G401 (cell line): ENCODE results near the gene SLC1A5. TPM values are rescaled to one million over a fixed set of nuclear protein-coding genes. Genes with fewer than 3 reads are reported as not detected.
"Not testable (repeated sequence)": the region's sequence is repeated elsewhere in the genome, so short reads cannot be mapped to it uniquely, and the experiment has no call there.

Experiments
- DNase-seq: peaks from one replicate; pipeline ENCODE4 v3.0.0-alpha.2; 2015; ENCODE audit warnings: low spot score
- in situ Hi-C: cut with HindIII; loops from 2 replicates; pipeline ENCODE4 v1.10.0; 2016; ENCODE audit warnings: low sequenced_read_pairs, mixed read lengths
- total RNA-seq: library from RNA; depleted of rRNA; stranded (reverse); fragments of >200 nt; shearing (Covaris generic); gene quantifications from 2 replicates; pipeline ENCODE4 v1.2.3, GENCODE V29; 2014

The SLC1A5 gene
- total RNA-seq, 1 experiment from 2014 or later: 159 TPM

- no peak for DNase-seq
- in situ Hi-C loops: no loop called here
Measured at GRCh38 chr19:46776927-46777911, 11.2 kb downstream of the SLC1A5 start.

- no peak for DNase-seq
- in situ Hi-C loops: no loop called here
Measured at GRCh38 chr19:46775642-46776258, 12.6 kb downstream of the SLC1A5 start.

GRCh38 chr19:46773018-46773399 lies 15.4 kb downstream of the SLC1A5 start:
- in situ Hi-C loops: no loop called here
- no peak for DNase-seq

GRCh38 chr19:46772170-46773017 lies 16.0 kb downstream of the SLC1A5 start:
- in situ Hi-C loops: no loop called here
- DNase-seq: no peak

GRCh38 chr19:46768746-46769145 lies 19.6 kb downstream of the SLC1A5 start:
- in situ Hi-C loops, DNase-seq: not testable (repeated sequence)

- in situ Hi-C loops: no loop called here
- no peak for DNase-seq
Measured at GRCh38 chr19:46766569-46767317, 21.7 kb downstream of the SLC1A5 start.

- DNase-seq: no peak
- in situ Hi-C loops: no loop called here
Measured at GRCh38 chr19:46764817-46765291, 23.5 kb downstream of the SLC1A5 start.

GRCh38 chr19:46762245-46762890 lies 26.0 kb downstream of the SLC1A5 start:
- DNase-seq: no peak
- in situ Hi-C loops: no loop called here

- in situ Hi-C loops: no loop called here
- no peak for DNase-seq
Measured at GRCh38 chr19:46761418-46761831, 27.0 kb downstream of the SLC1A5 start.

GRCh38 chr19:46760897-46761296 lies 27.5 kb downstream of the SLC1A5 start:
- in situ Hi-C loops, DNase-seq: not testable (repeated sequence)

- DNase-seq: no peak
- in situ Hi-C loops: no loop called here
Measured at GRCh38 chr19:46760363-46760762, 28.0 kb downstream of the SLC1A5 start.

- in situ Hi-C loops: no loop called here
Measured at GRCh38 chr19:46759817-46760333, 28.5 kb downstream of the SLC1A5 start.

GRCh38 chr19:46759206-46759605 lies 29.2 kb downstream of the SLC1A5 start:
- in situ Hi-C loops: no loop called here
- DNase-seq: no peak

More at GRCh38 chr19:46759817-46760333, 28.5 kb downstream of the SLC1A5 start:
- DNase-seq: no peak

- in situ Hi-C loops: no loop called here
- DNase-seq: no peak
Measured at GRCh38 chr19:46756544-46756888, 31.9 kb downstream of the SLC1A5 start.

GRCh38 chr19:46755853-46756543 lies 32.4 kb downstream of the SLC1A5 start:
- in situ Hi-C loops: no loop called here
- DNase-seq: no peak

- in situ Hi-C loops: no loop called here
- DNase-seq: no peak
Measured at GRCh38 chr19:46755077-46755852, 33.1 kb downstream of the SLC1A5 start.
